ENCODE results near the gene SASH1.

DNA sequence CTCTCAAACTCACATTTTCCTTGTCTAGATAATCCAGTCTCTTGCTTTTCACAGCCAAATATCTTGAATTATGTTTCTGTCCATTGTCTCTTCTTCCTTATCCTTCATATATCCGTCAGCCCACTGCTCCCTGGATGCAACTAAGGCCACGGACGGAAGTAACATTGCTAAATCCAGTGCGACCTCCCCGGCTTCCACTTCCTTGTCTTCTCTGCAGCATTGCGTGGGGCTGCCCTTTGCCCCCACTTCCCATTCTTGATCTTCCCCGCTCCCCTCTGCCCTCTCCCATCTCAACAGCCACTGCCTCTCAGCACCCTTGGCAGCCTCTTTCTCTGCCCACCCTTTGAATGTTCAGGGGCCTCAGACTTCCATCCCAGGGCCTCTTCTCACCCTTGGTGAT is 213.8 kb downstream of the SASH1 start:
- TF ChIP-seq CTCF (IDR thresholded peaks at IDR 0.05; ENCODE audit: insufficient read depth, low read depth, low read length) (no peak), EZH2 (IDR thresholded peaks at IDR 0.05; ENCODE audit: insufficient read depth, low read length) (no peak)

Measured in astrocyte (in vitro differentiated cells and primary cell).